ENCODE measurements around the gene C1QTNF12. TPM values are rescaled to one million over a fixed set of nuclear protein-coding genes. Genes with fewer than 3 reads are reported as not detected.

Gene C1QTNF12, protein sequence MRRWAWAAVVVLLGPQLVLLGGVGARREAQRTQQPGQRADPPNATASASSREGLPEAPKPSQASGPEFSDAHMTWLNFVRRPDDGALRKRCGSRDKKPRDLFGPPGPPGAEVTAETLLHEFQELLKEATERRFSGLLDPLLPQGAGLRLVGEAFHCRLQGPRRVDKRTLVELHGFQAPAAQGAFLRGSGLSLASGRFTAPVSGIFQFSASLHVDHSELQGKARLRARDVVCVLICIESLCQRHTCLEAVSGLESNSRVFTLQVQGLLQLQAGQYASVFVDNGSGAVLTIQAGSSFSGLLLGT
- 1.3 and 2.8 TPM in 2 replicates for total RNA-seq

DNA sequence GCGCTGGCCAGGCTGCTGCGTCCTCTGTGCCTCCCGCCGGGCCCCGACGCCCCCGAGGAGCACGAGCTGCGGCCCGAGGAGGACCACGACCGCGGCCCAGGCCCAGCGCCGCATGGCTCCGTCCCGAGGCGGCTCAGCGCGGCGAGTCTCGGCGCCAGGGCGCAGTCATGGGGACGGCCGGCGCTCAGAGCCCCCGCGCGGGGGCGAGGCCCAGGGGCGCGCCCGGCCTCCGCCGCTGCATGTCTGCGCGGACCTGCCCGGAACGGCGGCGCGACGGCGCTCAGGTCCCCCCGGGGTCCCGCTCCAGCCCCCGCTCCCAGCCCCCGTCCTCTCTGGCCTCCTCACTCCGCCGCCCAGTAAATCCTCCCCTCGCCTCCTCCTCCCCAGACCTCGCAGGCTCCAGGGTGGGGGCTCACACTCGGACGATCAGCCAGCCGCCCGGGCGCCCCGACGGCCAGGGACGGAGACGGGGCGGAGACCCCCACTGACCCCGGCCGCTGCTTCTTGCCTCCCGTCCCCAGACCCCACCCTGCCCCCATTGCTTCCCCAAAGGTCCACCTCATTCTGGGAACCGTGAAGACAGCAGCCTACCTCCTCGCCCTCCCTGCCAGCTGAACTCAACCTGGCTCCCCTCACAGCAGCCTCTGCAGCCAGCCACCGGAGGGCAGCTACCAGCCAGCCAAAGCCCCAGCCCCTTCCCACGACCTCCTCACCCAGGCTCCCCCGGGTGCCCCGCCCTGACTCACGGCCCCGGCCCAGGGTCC lies at the start of gene C1QTNF12:
Gene C1QTNF12 (minus strand): TSS at position 146 of the 764 bp plus-strand sequence. CDS start 32 bp downstream, at position 114.
- H3K4me3 Mint-ChIP-seq: no peak within 1 kb of the TSS
- intact Hi-C loops (cut with micrococcal nuclease): no loop called here
- H3K36me3 Mint-ChIP-seq (ENCODE audit: low read depth): peaks cover 3% of the 10 kb centered on the region
- DNase-seq: no peak
- H3K27me3 Mint-ChIP-seq: no peaks in the 10 kb centered on the region
- H3K9me3 Mint-ChIP-seq: no peaks in the 10 kb centered on the region
- peaks cover 5% of the 10 kb centered on the region for H3K4me1 Mint-ChIP-seq
- H3K27ac Mint-ChIP-seq: no peak within 1 kb of the TSS

DNA sequence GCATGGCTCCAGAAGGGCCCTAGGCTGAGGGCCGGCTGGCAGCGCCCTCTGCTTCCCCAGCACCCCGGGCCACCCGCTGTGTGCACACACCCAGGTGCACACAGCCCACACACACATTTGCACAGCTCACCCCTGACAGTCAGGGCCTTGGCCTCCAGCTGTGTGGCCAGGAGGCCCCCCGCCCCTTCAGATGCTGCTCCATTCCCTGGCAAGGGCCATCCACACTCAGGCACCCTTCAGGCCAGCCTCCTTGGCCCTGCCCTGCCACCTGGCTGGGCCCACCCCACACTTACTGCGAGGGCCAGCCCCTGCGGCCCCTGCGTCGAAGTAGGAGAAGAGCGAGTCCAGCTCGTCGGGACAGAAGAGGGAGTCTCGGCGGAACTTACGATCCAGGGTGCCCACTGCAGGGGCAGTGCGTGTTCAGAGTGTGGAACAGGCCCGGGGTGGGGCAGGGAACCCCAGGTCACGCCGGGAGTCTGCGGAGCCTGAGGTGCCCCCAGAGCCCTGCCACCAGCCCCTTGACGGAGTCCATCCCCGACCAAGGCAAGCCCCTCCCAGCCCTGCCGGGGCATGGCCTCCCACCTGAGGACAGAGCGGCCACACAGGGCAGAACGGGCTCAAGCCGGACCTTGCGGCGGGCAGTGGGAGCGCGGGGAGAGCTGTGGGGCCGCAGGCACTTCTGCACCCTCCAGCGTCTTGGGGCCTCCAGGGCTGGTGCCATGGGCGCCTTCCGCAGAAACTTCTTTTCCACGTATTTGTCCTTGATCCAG lies 48.8 kb upstream of the C1QTNF12 start:
- no peaks in the 10 kb centered on the region for H3K27me3 Mint-ChIP-seq

DNA sequence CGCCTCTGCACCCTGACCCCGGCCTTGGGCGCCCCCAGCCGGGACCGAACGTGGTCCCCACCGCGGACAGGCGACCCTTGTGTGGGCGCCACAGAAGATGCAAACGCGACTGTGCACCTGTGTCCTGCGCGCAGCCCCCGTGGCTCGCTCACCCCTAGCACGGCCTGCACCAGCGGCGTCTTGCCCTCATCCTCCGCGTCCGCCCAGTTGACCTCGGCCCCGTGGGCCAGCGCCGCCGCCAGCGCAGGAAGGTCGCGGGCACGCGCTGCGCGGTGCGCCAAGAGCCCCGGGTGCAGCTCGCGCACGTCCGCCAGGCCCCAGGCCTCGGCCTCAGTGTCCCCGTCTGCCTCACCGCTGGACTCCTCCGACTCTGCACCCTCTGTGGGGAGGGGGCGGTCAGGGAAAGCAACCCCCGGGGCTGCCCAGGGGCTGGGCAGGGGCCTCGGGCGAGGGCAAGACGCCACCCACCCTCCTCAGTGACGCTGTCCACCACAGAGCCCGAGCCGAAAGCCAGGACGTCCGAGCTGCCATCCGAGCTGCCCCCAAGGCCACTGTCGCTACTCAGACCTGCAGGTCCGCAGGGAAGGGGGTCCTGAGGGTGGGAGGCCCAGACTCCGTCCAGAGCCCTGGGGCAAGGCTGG lies 47.8 kb upstream of the C1QTNF12 start:
- intact Hi-C loops (cut with micrococcal nuclease): loop anchor here (5.0 kb wide), 1 partner anchor 262 kb away; no protein-coding TSS in a partner anchor
- H3K36me3 Mint-ChIP-seq (ENCODE audit: low read depth): peaks cover 2% of the 10 kb centered on the region

More for the DNA sequence above, 48.8 kb upstream of the C1QTNF12 start:
- H3K4me3 Mint-ChIP-seq: no peak overlapping the region
- peaks cover 3% of the 10 kb centered on the region for H3K4me1 Mint-ChIP-seq
- no peaks in the 10 kb centered on the region for H3K9me3 Mint-ChIP-seq
- no peak for DNase-seq
- intact Hi-C loops (cut with micrococcal nuclease): no loop called here
- H3K27ac Mint-ChIP-seq: no peak overlapping the region
- peaks cover 2% of the 10 kb centered on the region for H3K36me3 Mint-ChIP-seq (ENCODE audit: low read depth)

DNA sequence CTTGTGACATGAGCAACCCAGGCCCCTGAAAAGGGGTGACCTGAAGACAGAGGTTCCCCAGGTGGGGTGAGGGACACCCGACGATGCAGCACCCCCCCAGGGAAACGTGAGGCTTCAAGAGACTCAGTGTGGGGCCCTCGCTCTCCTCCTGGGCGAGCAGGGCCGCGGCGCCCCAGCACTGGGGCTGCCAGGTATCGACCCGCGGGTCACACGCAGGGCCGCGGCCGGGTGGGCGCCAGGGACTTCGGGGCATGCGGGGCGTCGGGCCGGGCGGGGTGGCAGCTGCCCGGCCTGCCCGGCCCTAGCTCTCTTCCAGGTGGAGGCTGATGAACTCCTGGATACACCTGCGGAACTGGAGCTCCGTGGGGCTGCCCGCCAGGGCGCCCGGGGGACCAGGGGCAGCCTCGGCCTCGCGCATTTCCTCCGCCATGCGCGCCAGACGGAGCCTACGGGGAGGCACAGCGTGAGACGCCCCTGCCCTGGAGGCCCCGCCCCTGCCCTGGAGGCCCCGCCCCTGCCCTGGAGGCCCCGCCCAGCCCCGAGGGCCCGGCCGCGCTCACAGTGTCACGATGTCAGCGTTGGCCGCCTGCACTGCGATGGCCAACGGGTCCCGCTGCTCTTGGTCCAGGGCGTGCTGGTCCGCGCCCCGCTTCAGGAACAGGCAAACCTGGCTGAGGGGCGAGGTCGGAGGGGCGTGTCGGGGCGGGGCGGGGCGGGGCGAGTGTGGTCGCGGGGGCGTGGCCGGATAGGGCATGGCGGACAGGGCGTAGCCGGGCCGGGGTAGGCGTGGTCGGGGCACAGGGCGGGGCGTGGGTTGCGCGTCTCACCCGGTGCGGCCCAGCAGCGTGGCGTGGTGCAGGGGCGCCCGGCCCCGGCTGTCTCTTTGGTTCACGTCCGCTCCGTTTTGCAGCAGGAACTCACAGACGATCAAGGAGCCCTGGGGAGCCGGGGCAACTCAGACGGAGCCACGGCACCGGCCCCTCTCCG lies 47.0 kb upstream of the C1QTNF12 start:
- no peak overlapping the region for H3K4me3 Mint-ChIP-seq
- H3K9me3 Mint-ChIP-seq: no peaks in the 10 kb centered on the region
- no peaks in the 10 kb centered on the region for H3K27me3 Mint-ChIP-seq
- H3K36me3 Mint-ChIP-seq (ENCODE audit: low read depth): peaks cover 2% of the 10 kb centered on the region
- intact Hi-C loops (cut with micrococcal nuclease): loop anchor here (5.0 kb wide), 1 partner anchor 261 kb away; no protein-coding TSS in a partner anchor
- DNase-seq: no peak
- H3K4me1 Mint-ChIP-seq: peaks cover 4% of the 10 kb centered on the region
- no peak overlapping the region for H3K27ac Mint-ChIP-seq

More for the DNA sequence above, 47.8 kb upstream of the C1QTNF12 start:
- Mint-ChIP-seq H3K27me3 (no peaks in the 10 kb centered on the region), H3K4me3 (no peak overlapping the region), H3K9me3 (no peaks in the 10 kb centered on the region), H3K27ac (no peak overlapping the region), H3K4me1 (peaks cover 4% of the 10 kb centered on the region)
- no peak for DNase-seq

DNA sequence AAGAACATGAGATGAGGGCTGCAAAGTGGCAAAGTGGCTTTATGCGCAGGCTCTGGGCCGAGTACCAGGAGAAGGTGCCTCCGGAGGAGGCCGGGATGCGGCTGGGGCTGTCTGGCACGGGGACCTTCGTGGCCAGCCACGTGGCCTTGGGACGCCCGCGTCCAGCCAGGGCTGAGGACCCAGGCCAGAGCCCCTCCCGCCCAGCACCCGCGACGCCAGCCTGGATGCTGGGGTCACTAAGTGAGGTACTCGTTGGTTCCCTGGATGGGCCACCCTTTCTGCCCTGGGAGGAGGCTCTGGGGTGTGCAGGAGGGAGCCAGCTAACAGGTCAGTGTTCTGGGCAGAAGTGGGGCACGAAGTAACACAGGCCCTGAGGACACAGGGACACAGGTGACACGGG lies 46.3 kb upstream of the C1QTNF12 start:
- H3K27ac Mint-ChIP-seq: no peak overlapping the region
- H3K4me1 Mint-ChIP-seq: peaks cover 4% of the 10 kb centered on the region
- intact Hi-C loops (cut with micrococcal nuclease): loop anchor here (5.0 kb wide), 1 partner anchor 261 kb away; no protein-coding TSS in a partner anchor

DNA sequence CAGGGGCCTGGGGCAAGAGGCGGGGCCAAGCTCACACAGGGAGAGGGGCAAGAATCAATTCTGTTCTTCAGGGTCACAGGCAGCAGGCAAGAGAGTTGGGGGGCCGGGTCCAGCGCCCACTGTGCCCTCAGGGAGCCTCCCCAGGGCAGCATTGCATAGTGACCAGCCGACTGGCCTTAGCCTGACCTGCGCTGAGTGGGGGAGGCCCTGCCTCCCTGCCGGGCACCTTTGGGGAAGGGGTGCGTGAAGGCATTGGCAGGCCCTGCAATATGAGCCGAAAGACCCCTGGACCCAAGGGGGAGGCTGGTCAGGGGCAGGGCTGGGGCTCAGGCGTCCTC lies 45.9 kb upstream of the C1QTNF12 start:
- Mint-ChIP-seq H3K9me3 (no peaks in the 10 kb centered on the region), H3K27ac (no peak overlapping the region), H3K36me3 (ENCODE audit: low read depth) (peaks cover 2% of the 10 kb centered on the region), H3K4me3 (no peak overlapping the region), H3K4me1 (peaks cover 4% of the 10 kb centered on the region), H3K27me3 (no peaks in the 10 kb centered on the region)
- no peak for DNase-seq
- intact Hi-C loops (cut with micrococcal nuclease): loop anchor here (5.0 kb wide), 1 partner anchor 260 kb away; no protein-coding TSS in a partner anchor

More for the DNA sequence above, 46.3 kb upstream of the C1QTNF12 start:
- Mint-ChIP-seq H3K9me3 (no peaks in the 10 kb centered on the region), H3K27me3 (no peaks in the 10 kb centered on the region), H3K36me3 (ENCODE audit: low read depth) (peaks cover 2% of the 10 kb centered on the region), H3K4me3 (no peak overlapping the region)
- no peak for DNase-seq

DNA sequence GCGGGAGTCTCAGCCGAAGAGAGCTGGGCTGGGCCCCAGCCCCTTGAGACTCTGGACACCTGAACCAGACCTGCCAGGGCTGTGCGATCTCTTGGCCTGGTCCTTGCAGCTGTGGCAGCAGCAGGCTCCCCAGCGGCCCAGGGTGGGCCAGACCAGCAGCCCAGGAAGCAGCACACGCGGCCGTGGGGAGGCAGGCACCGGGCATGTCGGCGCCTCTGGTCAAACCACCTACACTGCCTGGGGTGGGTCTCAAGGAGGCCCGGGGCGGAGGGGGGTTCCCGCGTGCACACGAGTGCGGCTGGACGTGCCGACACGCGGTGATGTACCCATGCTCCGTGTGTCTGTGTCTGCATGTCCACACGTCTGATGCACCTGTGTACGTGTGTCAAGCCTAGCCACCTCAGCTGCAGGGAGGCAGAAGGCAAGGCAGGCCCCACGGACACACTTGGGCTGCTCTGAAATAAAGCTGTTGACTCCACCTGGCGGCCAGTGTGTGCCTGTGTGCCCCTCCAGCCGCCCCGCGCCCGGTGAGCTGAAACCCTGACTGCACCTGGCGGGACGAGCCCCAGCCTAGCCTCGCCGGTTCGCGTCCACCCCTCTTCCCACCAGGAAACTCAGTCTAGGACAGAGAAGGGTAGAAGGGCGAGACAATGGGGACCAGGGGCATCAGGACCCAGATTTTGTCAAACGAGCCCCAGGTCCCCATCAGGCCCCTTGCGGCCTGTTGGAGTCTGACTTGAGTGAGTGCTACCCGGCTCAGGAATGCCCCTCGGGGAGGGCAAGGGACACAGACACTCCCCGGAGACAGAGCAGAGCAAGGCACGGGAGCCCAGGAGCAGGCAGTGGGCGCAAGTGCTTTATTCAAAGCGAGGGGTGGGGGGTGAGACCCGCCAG lies 45.3 kb upstream of the C1QTNF12 start:
- H3K36me3 Mint-ChIP-seq (ENCODE audit: low read depth): peaks cover 2% of the 10 kb centered on the region
- intact Hi-C loops (cut with micrococcal nuclease): loop anchor here (5.0 kb wide), 1 partner anchor 259 kb away; no protein-coding TSS in a partner anchor
- no peaks in the 10 kb centered on the region for H3K9me3 Mint-ChIP-seq
- H3K27ac Mint-ChIP-seq: no peak overlapping the region
- H3K4me1 Mint-ChIP-seq: peaks cover 4% of the 10 kb centered on the region
- DNase-seq: peak; percentile 89
- H3K4me3 Mint-ChIP-seq: no peak overlapping the region
- H3K27me3 Mint-ChIP-seq: no peaks in the 10 kb centered on the region

DNA sequence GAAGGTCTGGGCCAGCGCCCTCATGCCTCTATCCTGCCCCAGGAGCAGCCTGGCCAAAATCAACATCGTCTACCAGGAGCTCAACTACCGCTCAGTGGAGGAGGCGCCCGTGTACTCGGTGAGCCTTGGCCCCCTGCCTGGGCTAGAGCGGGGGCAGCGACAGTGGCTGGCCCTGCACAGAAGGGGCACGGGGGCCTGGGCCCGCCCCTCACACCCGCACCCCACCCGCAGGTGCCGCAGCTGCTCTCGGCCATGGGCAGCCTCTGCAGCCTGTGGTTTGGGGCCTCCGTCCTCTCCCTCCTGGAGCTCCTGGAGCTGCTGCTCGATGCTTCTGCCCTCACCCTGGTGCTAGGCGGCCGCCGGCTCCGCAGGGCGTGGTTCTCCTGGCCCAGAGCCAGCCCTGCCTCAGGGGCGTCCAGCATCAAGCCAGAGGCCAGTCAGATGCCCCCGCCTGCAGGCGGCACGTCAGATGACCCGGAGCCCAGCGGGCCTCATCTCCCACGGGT lies 44.6 kb upstream of the C1QTNF12 start:
- no peak for DNase-seq
- no peaks in the 10 kb centered on the region for H3K27me3 Mint-ChIP-seq
- no peaks in the 10 kb centered on the region for H3K9me3 Mint-ChIP-seq
- peaks cover 4% of the 10 kb centered on the region for H3K4me1 Mint-ChIP-seq
- no peak overlapping the region for H3K4me3 Mint-ChIP-seq
- no peak overlapping the region for H3K27ac Mint-ChIP-seq
- peaks cover 2% of the 10 kb centered on the region for H3K36me3 Mint-ChIP-seq (ENCODE audit: low read depth)
- intact Hi-C loops (cut with micrococcal nuclease): loop anchor here (5.0 kb wide), 1 partner anchor 259 kb away; no protein-coding TSS in a partner anchor

DNA sequence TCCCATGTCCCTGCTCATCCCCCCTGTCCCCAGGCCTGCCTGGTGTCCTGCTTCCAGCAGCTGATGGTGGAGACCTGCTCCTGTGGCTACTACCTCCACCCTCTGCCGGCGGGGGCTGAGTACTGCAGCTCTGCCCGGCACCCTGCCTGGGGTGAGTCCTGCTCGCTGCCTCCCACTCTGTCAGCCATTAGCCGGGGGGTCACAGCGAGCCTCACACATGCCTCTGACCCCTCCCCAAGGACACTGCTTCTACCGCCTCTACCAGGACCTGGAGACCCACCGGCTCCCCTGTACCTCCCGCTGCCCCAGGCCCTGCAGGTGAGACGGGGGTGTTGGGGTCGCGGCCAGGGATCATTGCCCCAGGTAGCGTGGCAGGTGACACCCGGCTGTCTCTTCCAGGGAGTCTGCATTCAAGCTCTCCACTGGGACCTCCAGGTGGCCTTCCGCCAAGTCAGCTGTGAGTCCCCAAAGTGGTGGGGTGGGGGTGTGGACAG lies 43.8 kb upstream of the C1QTNF12 start:
- peaks cover 4% of the 10 kb centered on the region for H3K4me1 Mint-ChIP-seq
- H3K27ac Mint-ChIP-seq: no peak overlapping the region
- intact Hi-C loops (cut with micrococcal nuclease): loop anchor here (1.0 to 5.0 kb wide), 2 partner anchors 168 to 258 kb away; no protein-coding TSS in a partner anchor
- no peaks in the 10 kb centered on the region for H3K9me3 Mint-ChIP-seq
- DNase-seq: peak; percentile 93
- H3K36me3 Mint-ChIP-seq (ENCODE audit: low read depth): peaks cover 2% of the 10 kb centered on the region
- H3K4me3 Mint-ChIP-seq: no peak overlapping the region
- H3K27me3 Mint-ChIP-seq: no peaks in the 10 kb centered on the region

DNA sequence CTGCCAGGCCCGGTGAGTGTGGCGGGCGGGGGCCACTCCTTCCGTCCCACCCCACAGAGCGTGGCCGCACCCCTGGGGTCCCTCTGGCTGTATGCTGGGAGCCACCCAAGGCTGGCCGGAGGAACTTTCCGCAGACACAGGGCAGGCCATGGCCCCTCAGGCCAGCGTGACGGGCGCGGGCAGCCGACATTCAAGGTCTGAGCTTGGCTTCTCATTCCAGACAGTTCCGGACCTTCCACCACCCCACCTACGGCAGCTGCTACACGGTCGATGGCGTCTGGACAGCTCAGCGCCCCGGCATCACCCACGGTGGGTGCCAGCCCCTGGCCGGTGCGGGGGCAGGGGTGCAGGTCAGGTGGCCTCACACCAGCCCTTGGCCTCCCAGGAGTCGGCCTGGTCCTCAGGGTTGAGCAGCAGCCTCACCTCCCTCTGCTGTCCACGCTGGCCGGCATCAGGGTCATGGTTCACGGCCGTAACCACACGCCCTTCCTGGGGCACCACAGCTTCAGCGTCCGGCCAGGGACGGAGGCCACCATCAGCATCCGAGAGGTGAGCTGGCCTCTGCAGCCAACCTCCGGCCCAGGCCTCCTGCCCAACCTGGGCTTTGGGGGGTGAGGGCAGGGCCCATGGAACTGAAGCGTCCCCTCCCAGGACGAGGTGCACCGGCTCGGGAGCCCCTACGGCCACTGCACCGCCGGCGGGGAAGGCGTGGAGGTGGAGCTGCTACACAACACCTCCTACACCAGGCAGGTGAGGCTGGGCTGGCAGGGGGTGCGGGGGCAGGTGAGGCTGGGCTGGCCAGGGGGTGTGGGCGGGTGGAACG lies 41.0 kb upstream of the C1QTNF12 start:
- no peaks in the 10 kb centered on the region for H3K27me3 Mint-ChIP-seq
- intact Hi-C loops (cut with micrococcal nuclease): no loop called here
- no peak for DNase-seq
- no peak overlapping the region for H3K4me3 Mint-ChIP-seq
- H3K4me1 Mint-ChIP-seq: peaks cover 7% of the 10 kb centered on the region
- no peak overlapping the region for H3K27ac Mint-ChIP-seq
- no peaks in the 10 kb centered on the region for H3K36me3 Mint-ChIP-seq (ENCODE audit: low read depth)
- H3K9me3 Mint-ChIP-seq: no peaks in the 10 kb centered on the region
